ENCODE results near the gene FTCD.

GRCh38 chr21:46191686-46192575 lies 36.6 kb upstream of the FTCD start:
- TF ChIP-seq TAF1 (IDR thresholded peaks at IDR 0.05; ENCODE audit: control insufficient read depth, extremely low read depth, insufficient read depth, low read length, severe bottlenecking) (no peak), RB1 (IDR thresholded peaks at IDR 0.05; ENCODE audit: low read depth) (no peak), NR2C1 (IDR thresholded peaks at IDR 0.05) (no peak), NR2C1 (tag; IDR thresholded peaks at IDR 0.05) (no peak), ZNF507 (tag; conservative IDR thresholded peaks at IDR 0.05) (no peak), POLR2AphosphoS5 (IDR thresholded peaks at IDR 0.05; ENCODE audit: control insufficient read depth, insufficient read depth, low read depth, low read length) (no peak), TAF7 (tag; IDR thresholded peaks at IDR 0.05) (no peak), MTA1 (IDR thresholded peaks at IDR 0.05; ENCODE audit: borderline replicate concordance) (no peak), ATF7 (IDR thresholded peaks at IDR 0.05) (no peak)
- TF ChIP-seq, protein P1, sequence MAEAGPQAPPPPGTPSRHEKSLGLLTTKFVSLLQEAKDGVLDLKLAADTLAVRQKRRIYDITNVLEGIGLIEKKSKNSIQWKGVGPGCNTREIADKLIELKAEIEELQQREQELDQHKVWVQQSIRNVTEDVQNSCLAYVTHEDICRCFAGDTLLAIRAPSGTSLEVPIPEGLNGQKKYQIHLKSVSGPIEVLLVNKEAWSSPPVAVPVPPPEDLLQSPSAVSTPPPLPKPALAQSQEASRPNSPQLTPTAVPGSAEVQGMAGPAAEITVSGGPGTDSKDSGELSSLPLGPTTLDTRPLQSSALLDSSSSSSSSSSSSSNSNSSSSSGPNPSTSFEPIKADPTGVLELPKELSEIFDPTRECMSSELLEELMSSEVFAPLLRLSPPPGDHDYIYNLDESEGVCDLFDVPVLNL (CRISPR knock-in tag; IDR thresholded peaks at IDR 0.05; ENCODE audit: low read depth), result no peak
- TF ChIP-seq, protein P2, sequence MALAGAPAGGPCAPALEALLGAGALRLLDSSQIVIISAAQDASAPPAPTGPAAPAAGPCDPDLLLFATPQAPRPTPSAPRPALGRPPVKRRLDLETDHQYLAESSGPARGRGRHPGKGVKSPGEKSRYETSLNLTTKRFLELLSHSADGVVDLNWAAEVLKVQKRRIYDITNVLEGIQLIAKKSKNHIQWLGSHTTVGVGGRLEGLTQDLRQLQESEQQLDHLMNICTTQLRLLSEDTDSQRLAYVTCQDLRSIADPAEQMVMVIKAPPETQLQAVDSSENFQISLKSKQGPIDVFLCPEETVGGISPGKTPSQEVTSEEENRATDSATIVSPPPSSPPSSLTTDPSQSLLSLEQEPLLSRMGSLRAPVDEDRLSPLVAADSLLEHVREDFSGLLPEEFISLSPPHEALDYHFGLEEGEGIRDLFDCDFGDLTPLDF (CRISPR knock-in tag; IDR thresholded peaks at IDR 0.05), result no peak
